ENCODE data around the gene ALS2.
"Not testable (repeated sequence)": the region's sequence is repeated elsewhere in the genome, so short reads cannot be mapped to it uniquely, and the experiment has no call there.

Gene ALS2

DNA sequence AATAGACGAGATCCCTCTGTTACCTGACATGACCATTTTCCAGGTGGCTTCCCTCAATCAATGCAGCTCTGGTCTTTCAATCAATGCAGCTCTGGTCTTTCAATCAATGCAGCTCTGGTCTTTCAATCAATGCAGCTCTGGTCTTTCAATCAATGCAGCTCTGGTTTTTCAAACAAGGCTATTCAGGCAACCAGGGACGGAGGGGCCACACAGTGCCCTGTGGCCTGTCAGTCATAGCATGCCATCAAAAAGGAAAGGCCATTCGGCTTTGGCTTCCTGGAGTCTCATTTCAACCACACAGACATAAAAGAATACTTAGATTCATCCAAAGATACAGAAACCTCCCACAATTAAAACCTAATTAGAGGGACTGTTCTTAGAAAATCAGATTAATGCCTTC is 95.6 kb downstream of the ALS2 start:
- TF ChIP-seq, protein P1, sequence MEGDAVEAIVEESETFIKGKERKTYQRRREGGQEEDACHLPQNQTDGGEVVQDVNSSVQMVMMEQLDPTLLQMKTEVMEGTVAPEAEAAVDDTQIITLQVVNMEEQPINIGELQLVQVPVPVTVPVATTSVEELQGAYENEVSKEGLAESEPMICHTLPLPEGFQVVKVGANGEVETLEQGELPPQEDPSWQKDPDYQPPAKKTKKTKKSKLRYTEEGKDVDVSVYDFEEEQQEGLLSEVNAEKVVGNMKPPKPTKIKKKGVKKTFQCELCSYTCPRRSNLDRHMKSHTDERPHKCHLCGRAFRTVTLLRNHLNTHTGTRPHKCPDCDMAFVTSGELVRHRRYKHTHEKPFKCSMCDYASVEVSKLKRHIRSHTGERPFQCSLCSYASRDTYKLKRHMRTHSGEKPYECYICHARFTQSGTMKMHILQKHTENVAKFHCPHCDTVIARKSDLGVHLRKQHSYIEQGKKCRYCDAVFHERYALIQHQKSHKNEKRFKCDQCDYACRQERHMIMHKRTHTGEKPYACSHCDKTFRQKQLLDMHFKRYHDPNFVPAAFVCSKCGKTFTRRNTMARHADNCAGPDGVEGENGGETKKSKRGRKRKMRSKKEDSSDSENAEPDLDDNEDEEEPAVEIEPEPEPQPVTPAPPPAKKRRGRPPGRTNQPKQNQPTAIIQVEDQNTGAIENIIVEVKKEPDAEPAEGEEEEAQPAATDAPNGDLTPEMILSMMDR (conservative IDR thresholded peaks at IDR 0.05; ENCODE audit: low read depth, low read length): no peak

DNA sequence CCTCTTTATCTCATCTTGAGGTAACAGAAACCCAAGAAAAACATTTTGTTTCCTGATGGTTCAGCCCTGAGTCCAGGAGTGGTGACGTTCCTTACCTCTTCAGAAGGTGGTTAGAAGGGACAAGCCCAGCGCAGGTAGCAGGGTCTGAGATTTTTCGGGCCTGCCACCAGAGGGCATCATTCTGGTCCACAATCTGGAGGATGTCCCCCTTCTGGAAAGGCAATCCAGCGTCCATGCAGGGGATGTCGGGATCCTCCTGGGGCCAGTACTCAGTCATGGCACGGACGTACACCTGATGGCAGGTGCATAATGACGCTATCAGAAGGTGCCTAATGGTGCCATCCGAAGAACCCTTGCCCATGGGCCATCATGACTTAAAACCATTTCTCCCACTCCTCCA is 100.0 kb downstream of the ALS2 start:
- TF ChIP-seq, protein P1 (conservative IDR thresholded peaks at IDR 0.05; ENCODE audit: low read depth, low read length): peak; percentile 50
- no peak for DNase-seq (ENCODE audit: low read depth)
- H3K4me3 ChIP-seq (ENCODE audit: low read length): no peak overlapping the region

More for the DNA sequence above, 95.6 kb downstream of the ALS2 start:
- no peak overlapping the region for H3K4me3 ChIP-seq (ENCODE audit: low read length)
- DNase-seq (ENCODE audit: low read depth): no peak

DNA sequence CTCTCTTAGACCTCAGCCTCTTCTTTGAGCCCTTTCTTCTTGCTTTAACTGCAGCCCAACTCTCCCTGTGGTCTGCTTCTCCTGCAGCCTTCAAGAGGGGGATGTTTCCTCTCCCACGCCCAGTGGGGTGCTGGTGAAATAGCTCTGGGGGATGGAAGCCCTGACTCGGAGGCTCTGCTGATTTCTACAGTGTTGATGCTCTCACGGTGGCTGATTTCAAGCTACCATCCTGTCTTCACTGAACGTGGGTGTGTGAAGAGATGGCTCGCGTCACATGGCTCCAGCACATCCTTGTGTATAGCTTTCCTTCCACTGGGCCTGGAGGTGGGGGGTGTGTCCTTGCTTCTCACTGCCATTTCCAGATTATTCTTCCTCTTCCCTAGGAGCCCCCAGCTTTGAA is 102.3 kb downstream of the ALS2 start:
- no peak for DNase-seq (ENCODE audit: low read depth)
- no peak overlapping the region for H3K4me3 ChIP-seq (ENCODE audit: low read length)
- TF ChIP-seq, protein P1 (conservative IDR thresholded peaks at IDR 0.05; ENCODE audit: low read depth, low read length): no peak

DNA sequence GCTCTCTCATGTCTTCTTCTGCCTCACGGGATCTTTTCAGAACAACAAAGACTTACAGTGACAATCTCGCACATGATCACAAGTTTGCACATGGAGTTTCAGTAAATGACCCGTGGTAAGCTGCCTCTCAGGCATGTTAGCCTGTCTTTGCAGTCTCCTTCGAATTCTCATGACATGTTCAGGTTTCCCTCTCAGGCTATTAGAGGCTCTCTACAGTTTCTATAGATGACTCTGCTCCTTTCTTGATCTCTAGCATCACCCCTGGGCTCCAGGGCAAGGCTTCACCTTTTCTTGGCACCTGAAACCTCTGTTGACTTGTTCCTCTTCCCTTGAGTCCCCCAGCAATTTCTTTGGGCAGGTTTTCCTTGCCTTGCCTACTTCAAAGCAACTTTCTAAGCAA is 105.3 kb downstream of the ALS2 start:
- TF ChIP-seq, protein P1 (conservative IDR thresholded peaks at IDR 0.05; ENCODE audit: low read depth, low read length): no peak
- H3K4me3 ChIP-seq (ENCODE audit: low read length): no peak overlapping the region
- DNase-seq (ENCODE audit: low read depth): no peak

DNA sequence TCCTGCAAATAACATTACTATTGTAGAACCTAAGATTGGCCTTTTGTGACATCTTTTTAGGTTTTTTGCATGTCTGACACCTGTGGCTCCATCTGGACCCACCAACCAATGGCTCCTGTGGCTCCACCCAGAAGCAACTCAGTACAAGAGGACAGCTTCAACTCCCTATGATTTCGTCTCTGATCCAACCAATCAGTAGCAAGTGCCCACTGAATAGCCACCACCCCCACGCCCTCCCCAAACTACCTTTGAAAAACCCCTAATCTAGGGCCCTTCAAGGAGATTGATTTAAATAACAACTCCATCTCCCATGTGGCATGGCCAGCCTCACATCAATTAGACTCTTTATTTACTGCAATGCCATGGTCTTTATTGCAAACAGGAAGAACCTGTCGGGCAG is 105.9 kb downstream of the ALS2 start:
- H3K4me3 ChIP-seq (ENCODE audit: low read length): no peak overlapping the region
- TF ChIP-seq, protein P1 (conservative IDR thresholded peaks at IDR 0.05; ENCODE audit: low read depth, low read length): no peak
- no peak for DNase-seq (ENCODE audit: low read depth)

DNA sequence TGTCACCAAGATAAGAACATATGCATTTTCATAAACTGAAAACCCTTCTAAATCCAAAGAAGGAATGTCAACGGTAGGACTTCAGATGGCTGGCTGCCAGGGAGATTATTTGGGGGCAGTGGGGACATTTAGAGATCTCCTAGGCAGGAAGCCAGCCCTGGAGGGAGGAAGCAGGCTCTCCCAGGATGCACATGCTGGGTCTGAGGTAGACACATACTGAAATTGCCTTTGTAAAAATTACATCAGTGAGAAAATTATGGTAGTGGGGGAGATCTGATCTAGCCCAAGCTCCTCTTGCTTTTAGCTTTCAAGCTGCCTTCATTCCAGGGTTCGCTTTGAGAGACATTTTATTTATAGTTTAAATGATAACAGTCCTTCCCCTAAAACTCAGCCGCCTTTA is 106.4 kb downstream of the ALS2 start:
- TF ChIP-seq, protein P1 (conservative IDR thresholded peaks at IDR 0.05; ENCODE audit: low read depth, low read length): no peak
- DNase-seq (ENCODE audit: low read depth): no peak
- no peak overlapping the region for H3K4me3 ChIP-seq (ENCODE audit: low read length)

DNA sequence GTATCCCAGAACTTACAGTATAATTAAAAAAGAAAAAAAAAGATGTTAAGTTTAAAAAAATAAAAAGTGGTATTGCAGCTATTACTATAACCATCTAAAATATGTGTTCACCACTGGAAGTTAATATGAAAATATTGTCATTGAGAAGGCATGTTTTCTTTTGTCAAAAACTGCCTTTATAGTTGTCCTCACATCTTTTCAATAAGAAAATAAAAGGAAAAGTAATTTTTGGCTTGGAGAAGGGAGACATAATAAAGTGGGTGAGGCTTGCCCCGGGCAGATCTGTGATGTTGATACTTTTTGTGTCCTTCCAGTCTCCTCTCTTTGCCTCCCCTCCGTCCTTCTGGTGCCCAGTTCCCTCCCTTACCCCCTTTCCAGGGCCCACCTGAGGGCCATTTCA is 107.2 kb downstream of the ALS2 start:
- TF ChIP-seq, protein P1 (conservative IDR thresholded peaks at IDR 0.05; ENCODE audit: low read depth, low read length): no peak
- DNase-seq (ENCODE audit: low read depth): no peak
- no peak overlapping the region for H3K4me3 ChIP-seq (ENCODE audit: low read length)

DNA sequence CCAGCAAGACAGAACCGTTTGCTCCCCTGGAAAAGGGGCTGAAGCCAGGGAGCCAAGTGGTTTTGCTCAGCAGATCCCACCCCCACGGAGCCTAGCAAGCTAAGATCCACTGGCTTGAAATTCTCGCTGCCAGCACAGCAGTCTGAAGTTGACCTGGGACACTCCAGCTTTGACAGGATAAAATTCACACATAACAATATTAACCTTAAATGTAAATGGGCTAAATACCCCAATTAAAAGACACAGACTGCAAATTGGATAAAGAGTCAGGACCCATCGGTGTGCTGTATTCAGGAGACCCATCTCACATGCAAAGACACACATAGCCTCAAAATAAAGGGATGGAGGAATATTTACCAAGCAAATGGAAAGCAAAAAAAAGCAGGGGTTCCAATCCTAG is 109.5 kb downstream of the ALS2 start:
- not testable (repeated sequence) for DNase-seq (ENCODE audit: low read depth); H3K4me3 ChIP-seq (ENCODE audit: low read length)

Measured in retinal pigment epithelial cell (primary cell).